OCI-LY1 (cell line): ENCODE data around the gene ZNF132.
"Not testable (repeated sequence)": the region's sequence is repeated elsewhere in the genome, so short reads cannot be mapped to it uniquely, and the experiment has no call there.

Source experiments
- H2AFZ ChIP-seq: fragments of 200-600 bp; sonication (generic), shearing (Covaris generic); 2 replicates; pipeline ENCODE4 v1.6.0; 2014; ENCODE audit warnings: antibody characterized with exemption, mild to moderate bottlenecking, low read length
- H3F3A ChIP-seq: fragments of 200-600 bp; sonication (generic), shearing (Covaris generic); 2 replicates; pipeline ENCODE4 v1.6.0; 2014; ENCODE audit warnings: mild to moderate bottlenecking, antibody characterized with exemption, low read length, moderate library complexity; ENCODE audit not compliant: insufficient read depth
- H3K27ac ChIP-seq: fragments of 200-600 bp; sonication (generic); 2 replicates; pipeline ENCODE4 v1.5.1; 2014; ENCODE audit warnings: low read length, mixed run types, mild to moderate bottlenecking, low read depth; ENCODE audit not compliant: poor library complexity, severe bottlenecking
- H3K27me3 ChIP-seq: fragments of 200-600 bp; sonication (generic); 2 replicates; pipeline ENCODE4 v1.6.0; 2014; ENCODE audit warnings: antibody characterized with exemption, mild to moderate bottlenecking, low read length, moderate library complexity; ENCODE audit not compliant: insufficient read depth
- H3K36me3 ChIP-seq: fragments of 200-600 bp; sonication (generic); 2 replicates; pipeline ENCODE4 v1.6.1; 2014; ENCODE audit warnings: mild to moderate bottlenecking, antibody characterized with exemption, low read length, moderate library complexity, mixed read lengths; ENCODE audit not compliant: insufficient read depth
- H3K4me1 ChIP-seq: fragments of 200-600 bp; sonication (generic); 2 replicates; pipeline ENCODE4 v1.5.1; 2014; ENCODE audit warnings: mild to moderate bottlenecking, low read length, moderate library complexity; ENCODE audit not compliant: insufficient read depth, severe bottlenecking
- H3K4me2 ChIP-seq: fragments of 200-600 bp; sonication (generic), shearing (Covaris generic); 2 replicates; pipeline ENCODE4 v1.6.1; 2014; ENCODE audit warnings: low read length
- H3K4me3 ChIP-seq: fragments of 200-600 bp; sonication (generic); 2 replicates; pipeline ENCODE4 v1.5.1; 2014; ENCODE audit warnings: low read length, low read depth, mild to moderate bottlenecking, mixed read lengths; ENCODE audit not compliant: poor library complexity, severe bottlenecking
- H3K79me2 ChIP-seq: fragments of 200-600 bp; shearing (Covaris generic); 2 replicates; pipeline ENCODE4 v1.6.1; 2016; ENCODE audit warnings: mixed run types, low read length, mixed read lengths; ENCODE audit not compliant: insufficient read depth
- H3K9ac ChIP-seq: fragments of 200-600 bp; sonication (generic), shearing (Covaris generic); 2 replicates; pipeline ENCODE4 v1.6.1; 2014; ENCODE audit warnings: mild to moderate bottlenecking, low read length, mixed read lengths
- H3K9me2 ChIP-seq: fragments of 200-600 bp; sonication (generic), shearing (Covaris generic); 2 replicates; pipeline ENCODE4 v1.6.1; 2014; ENCODE audit warnings: low read depth, mild to moderate bottlenecking, low read length, mixed read lengths
- H3K9me3 ChIP-seq: fragments of 200-600 bp; shearing (Covaris generic); 2 replicates; pipeline ENCODE4 v1.6.1; 2014; ENCODE audit warnings: low read length, mixed read lengths
- H4K20me1 ChIP-seq: fragments of 200-600 bp; sonication (generic), shearing (Covaris generic); 2 replicates; pipeline ENCODE4 v1.6.0; 2016; ENCODE audit warnings: mild to moderate bottlenecking, low read length; ENCODE audit not compliant: insufficient read depth
- EZH2 ChIP-seq: fragments of 200-600 bp; sonication (generic), shearing (Covaris generic); IDR thresholded peaks from 2 replicates; pipeline ENCODE4 v1.8.0; 2017; ENCODE audit warnings: borderline replicate concordance, mixed run types, mild to moderate bottlenecking, antibody characterized with exemption, low read length, moderate library complexity, mixed read lengths
- TF ChIP-seq, protein P1 (sequence below): fragments of 200-600 bp; sonication (generic), shearing (Covaris generic); IDR thresholded peaks from 2 replicates; pipeline ENCODE4 v1.5.1; 2017; ENCODE audit warnings: mild to moderate bottlenecking, antibody characterized with exemption, low read length, moderate library complexity, mixed read lengths

Gene ZNF132

DNA sequence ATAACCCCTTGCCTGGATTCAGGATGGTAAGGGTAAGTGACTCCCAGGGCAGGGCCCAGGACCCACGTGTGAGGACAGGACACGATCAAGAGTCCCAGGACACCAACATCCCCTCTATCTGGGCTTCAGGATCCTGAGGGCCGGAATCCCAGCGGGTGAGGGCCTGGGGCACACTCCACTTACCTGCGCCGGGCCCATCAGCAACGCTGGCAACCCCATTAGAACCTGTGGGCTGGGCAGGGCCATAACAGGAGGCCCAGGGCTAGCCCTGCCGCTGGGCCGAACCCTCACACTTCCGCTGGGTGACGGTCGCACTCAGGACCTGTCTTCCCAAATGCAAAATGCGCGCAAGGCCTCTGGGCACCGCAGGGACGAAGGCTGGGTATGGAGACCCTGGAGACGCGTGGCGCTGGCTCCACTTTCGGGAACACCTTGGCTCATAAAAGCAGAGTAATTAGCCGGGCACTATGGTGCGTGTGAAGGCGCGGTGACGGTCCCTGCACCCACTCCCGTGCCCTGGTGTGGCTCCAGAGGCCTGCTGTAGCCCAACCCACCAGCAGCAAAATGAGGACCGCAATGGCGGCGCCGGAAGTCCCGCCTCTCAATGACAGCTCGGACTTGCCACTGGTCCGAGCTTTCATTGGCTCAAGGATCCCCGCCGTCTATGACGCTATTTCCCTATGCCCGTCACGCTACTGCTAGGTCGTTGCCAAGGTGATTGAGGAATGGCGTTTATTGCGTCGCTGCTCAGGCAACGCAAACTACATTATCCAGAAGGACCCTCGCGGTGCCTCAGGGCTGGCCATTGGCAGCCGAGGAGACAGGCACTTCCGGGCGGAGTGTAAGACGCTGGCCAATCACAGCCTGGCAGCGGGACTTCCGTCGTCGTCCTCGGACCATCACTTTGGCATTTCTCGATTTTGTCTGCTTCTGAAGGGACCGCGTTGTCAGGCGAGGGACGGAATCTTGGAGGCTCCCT, at the start of gene ZNF132:
Gene ZNF132 (minus strand): TSS at position 578 of the 979 bp plus-strand sequence. CDS start 332 bp downstream, at position 246.
- H3K9me3 ChIP-seq: peaks cover 6% of the 10 kb centered on the region; the same call in 1 of the 2 replicates
- no peak within 1 kb of the TSS for H3K4me3 ChIP-seq
- no peaks in the 10 kb centered on the region for H4K20me1 ChIP-seq
- TF ChIP-seq, protein P1, sequence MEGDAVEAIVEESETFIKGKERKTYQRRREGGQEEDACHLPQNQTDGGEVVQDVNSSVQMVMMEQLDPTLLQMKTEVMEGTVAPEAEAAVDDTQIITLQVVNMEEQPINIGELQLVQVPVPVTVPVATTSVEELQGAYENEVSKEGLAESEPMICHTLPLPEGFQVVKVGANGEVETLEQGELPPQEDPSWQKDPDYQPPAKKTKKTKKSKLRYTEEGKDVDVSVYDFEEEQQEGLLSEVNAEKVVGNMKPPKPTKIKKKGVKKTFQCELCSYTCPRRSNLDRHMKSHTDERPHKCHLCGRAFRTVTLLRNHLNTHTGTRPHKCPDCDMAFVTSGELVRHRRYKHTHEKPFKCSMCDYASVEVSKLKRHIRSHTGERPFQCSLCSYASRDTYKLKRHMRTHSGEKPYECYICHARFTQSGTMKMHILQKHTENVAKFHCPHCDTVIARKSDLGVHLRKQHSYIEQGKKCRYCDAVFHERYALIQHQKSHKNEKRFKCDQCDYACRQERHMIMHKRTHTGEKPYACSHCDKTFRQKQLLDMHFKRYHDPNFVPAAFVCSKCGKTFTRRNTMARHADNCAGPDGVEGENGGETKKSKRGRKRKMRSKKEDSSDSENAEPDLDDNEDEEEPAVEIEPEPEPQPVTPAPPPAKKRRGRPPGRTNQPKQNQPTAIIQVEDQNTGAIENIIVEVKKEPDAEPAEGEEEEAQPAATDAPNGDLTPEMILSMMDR: no peak
- no peak for TF ChIP-seq EZH2
- H3K9me2 ChIP-seq: no peaks in the 10 kb centered on the region
- no peaks in the 10 kb centered on the region for H3K4me1 ChIP-seq
- no peaks in the 10 kb centered on the region; the same call in 1 of the 2 replicates for H3K27me3 ChIP-seq
- H3F3A ChIP-seq: no peaks in the 10 kb centered on the region
- no peaks in the 10 kb centered on the region for H3K36me3 ChIP-seq
- H3K79me2 ChIP-seq: no peaks in the 10 kb centered on the region
- no peak within 1 kb of the TSS for H3K27ac ChIP-seq
- H3K4me2 ChIP-seq: no peak within 1 kb of the TSS
- no peak within 1 kb of the TSS for H3K9ac ChIP-seq
- H2AFZ ChIP-seq: no peak within 1 kb of the TSS

DNA sequence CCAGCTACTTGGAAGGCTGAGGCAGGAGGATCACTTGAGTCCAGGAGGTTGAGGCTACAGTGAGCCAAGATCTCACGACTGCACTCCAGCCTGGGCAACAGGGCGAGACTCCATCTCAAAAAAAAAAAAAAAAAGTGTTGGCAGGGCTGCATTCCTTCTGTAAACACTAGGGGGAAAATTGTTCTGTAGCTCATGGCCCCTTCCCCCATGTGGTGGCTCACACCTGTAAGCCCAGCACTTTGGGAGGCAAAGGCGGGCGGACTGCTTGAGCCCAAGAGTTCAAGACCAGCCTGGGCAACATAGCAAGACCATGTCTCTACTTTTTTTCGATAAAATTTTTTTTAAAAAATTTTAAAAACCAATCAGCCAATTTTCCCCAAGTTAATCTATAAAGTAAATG, 44.4 kb upstream of the ZNF132 start:
- H2AFZ ChIP-seq, H4K20me1 ChIP-seq, H3K4me1 ChIP-seq, H3K79me2 ChIP-seq, H3K36me3 ChIP-seq, H3K4me2 ChIP-seq, H3K27me3 ChIP-seq, H3F3A ChIP-seq, H3K9me2 ChIP-seq, H3K9ac ChIP-seq, H3K4me3 ChIP-seq, H3K27ac ChIP-seq, H3K9me3 ChIP-seq: not testable (repeated sequence)

GRCh38 chr19:58483776-58484175, 43.8 kb upstream of the ZNF132 start:
- TF ChIP-seq, protein P1: no peak
- TF ChIP-seq EZH2: no peak
- Histone ChIP-seq H3K9me2 (no peaks in the 10 kb centered on the region), H3K9ac (no peak overlapping the region), H3K79me2 (no peaks in the 10 kb centered on the region), H3K9me3 (no peaks in the 10 kb centered on the region), H3K36me3 (no peaks in the 10 kb centered on the region), H4K20me1 (no peaks in the 10 kb centered on the region), H2AFZ (no peak overlapping the region), H3K4me2 (no peak overlapping the region), H3K4me3 (no peak overlapping the region), H3K27ac (no peak overlapping the region), H3K27me3 (no peaks in the 10 kb centered on the region), H3F3A (no peaks in the 10 kb centered on the region), H3K4me1 (peaks cover 1% of the 10 kb centered on the region)
